Endodermal cell (in vitro differentiated cells): ENCODE data around the gene AGR2. TPM values are rescaled to one million over a fixed set of nuclear protein-coding genes. Genes with fewer than 3 reads are reported as not detected.
"Not testable (repeated sequence)": the region's sequence is repeated elsewhere in the genome, so short reads cannot be mapped to it uniquely, and the experiment has no call there.

Source experiments
- DNase-seq: peaks from one replicate; pipeline ENCODE4 v3.0.0-alpha.2; 2017
- H3K27ac ChIP-seq: 2 replicates; pipeline ENCODE4 v1.5.1; 2013; ENCODE audit warnings: mild to moderate bottlenecking, low read depth, low read length, moderate library complexity
- H3K27me3 ChIP-seq: 2 replicates; pipeline ENCODE4 v1.6.1; 2013; ENCODE audit warnings: mild to moderate bottlenecking, low read length, moderate library complexity; ENCODE audit not compliant: insufficient read depth, control insufficient read depth, poor library complexity, severe bottlenecking
- H3K36me3 ChIP-seq: 2 replicates; pipeline ENCODE4 v1.7.0; 2013; ENCODE audit warnings: mild to moderate bottlenecking, low read length, moderate library complexity; ENCODE audit not compliant: control insufficient read depth, insufficient read depth
- H3K4me1 ChIP-seq: one replicate; pipeline ENCODE4 v1.7.0; 2013; ENCODE audit warnings: low read length; ENCODE audit not compliant: control insufficient read depth, insufficient read depth
- H3K4me3 ChIP-seq: 2 replicates; pipeline ENCODE4 v1.5.1; 2013; ENCODE audit warnings: mild to moderate bottlenecking, low read length, moderate library complexity
- H3K9ac ChIP-seq: 2 replicates; pipeline ENCODE4 v1.6.1; 2013; ENCODE audit warnings: mild to moderate bottlenecking, low read length, moderate library complexity; ENCODE audit not compliant: poor library complexity, severe bottlenecking; ENCODE audit errors: extremely low read depth
- H3K9me3 ChIP-seq: 2 replicates; pipeline ENCODE4 v1.6.1; 2013; ENCODE audit warnings: mild to moderate bottlenecking, low read length, moderate library complexity; ENCODE audit not compliant: control insufficient read depth
- H3K27ac Mint-ChIP-seq: 2 replicates; pipeline ENCODE4 v1.8.0; 2020; ENCODE audit warnings: mixed read lengths
- H3K27me3 Mint-ChIP-seq: 2 replicates; pipeline ENCODE4 v1.8.0; 2021; ENCODE audit warnings: mild to moderate bottlenecking, mixed read lengths; ENCODE audit not compliant: insufficient read depth
- H3K36me3 Mint-ChIP-seq: 2 replicates; pipeline ENCODE4 v1.8.0; 2020; ENCODE audit warnings: low read depth, mixed read lengths
- H3K4me1 Mint-ChIP-seq: 2 replicates; pipeline ENCODE4 v1.8.0; 2020; ENCODE audit warnings: mixed read lengths
- H3K4me3 Mint-ChIP-seq: 2 replicates; pipeline ENCODE4 v1.8.0; 2020; ENCODE audit warnings: mild to moderate bottlenecking, moderate library complexity, mixed read lengths
- H3K9me3 Mint-ChIP-seq: 2 replicates; pipeline ENCODE4 v1.8.0; 2020; ENCODE audit warnings: mild to moderate bottlenecking, mixed read lengths
- CTCF ChIP-seq: fragments of 200-600 bp; sonication (generic); conservative IDR thresholded peaks from 2 replicates; pipeline ENCODE4 v1.5.0; 2021; ENCODE audit warnings: antibody characterized with exemption, mild to moderate bottlenecking
- WGBS, 2 experiments: methylation state at CpG; one replicate each; pipeline versions ENCODE4 v1.1.5 to v1.1.7; 2013; ENCODE audit warnings: missing lambda C conversion rate in 2 of 2, mixed read lengths in 1 of 2; ENCODE audit not compliant: insufficient coverage in 1 of 2, insufficient read length in 1 of 2; 5-methylcytosine and 5-hydroxymethylcytosine counted together
- total RNA-seq, 2 donors: library from RNA; stranded (reverse); fragmentation: NEBNext Ultra II Directional in 1 of 2; extraction: Animal tissue kit (Norgen Biotek cat#: 25700) in 1 of 2; gene quantifications; 2 replicates in 1 of 2; 3 replicates in 1 of 2; pipeline ENCODE4 v1.2.1, GENCODE V29; 2021

AGR2 gene
- total RNA-seq, 2 donors from 2014 or later = not detected

GRCh38 chr7:16773884-16774283, 30.9 kb downstream of the AGR2 start:
- H3K4me1 ChIP-seq = peaks cover 9% of the 10 kb centered on the region
- no peak overlapping the region for H3K27ac ChIP-seq
- Mint-ChIP-seq H3K27ac (no peak overlapping the region), H3K27me3 (no peaks in the 10 kb centered on the region), H3K9me3 (no peaks in the 10 kb centered on the region), H3K4me3 (no peak overlapping the region), H3K36me3 (no peaks in the 10 kb centered on the region), H3K4me1 (peaks cover 33% of the 10 kb centered on the region)
- no peaks in the 10 kb centered on the region for H3K9me3 ChIP-seq
- H3K36me3 ChIP-seq = no peaks in the 10 kb centered on the region
- no peak overlapping the region for H3K9ac ChIP-seq
- TF ChIP-seq CTCF = no peak
- no peak for DNase-seq
- no peak overlapping the region for H3K4me3 ChIP-seq
- H3K27me3 ChIP-seq = no peaks in the 10 kb centered on the region
- 88% methylated on average over 2 of the region's 2 CpGs; no CpG with 5 or more reads in 1 of the 2 experiments for WGBS, 2 experiments

DNA sequence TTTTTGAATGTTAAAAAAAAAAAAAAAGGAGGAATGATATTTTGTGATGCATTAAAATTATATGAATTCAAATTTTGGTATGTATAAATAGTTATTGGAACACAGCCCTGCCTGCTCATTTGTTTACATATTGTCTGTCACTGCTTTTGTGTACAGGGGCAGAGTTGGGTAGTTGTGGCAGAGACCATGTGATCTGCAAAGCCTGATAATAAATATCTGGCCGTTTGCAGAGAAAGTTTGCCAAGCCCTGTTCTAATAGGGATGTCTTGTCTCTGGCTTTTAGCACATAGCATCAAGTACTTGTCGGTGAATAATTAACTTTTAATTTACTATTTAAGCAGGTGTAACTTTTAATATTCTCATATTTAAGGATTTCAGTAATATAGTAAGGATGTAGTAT, 31.5 kb downstream of the AGR2 start:
- no peak overlapping the region for H3K27ac Mint-ChIP-seq
- no peaks in the 10 kb centered on the region for H3K27me3 Mint-ChIP-seq
- 89 to 100% methylated on average over 1 of the region's 2 CpGs for WGBS, 2 experiments

DNA sequence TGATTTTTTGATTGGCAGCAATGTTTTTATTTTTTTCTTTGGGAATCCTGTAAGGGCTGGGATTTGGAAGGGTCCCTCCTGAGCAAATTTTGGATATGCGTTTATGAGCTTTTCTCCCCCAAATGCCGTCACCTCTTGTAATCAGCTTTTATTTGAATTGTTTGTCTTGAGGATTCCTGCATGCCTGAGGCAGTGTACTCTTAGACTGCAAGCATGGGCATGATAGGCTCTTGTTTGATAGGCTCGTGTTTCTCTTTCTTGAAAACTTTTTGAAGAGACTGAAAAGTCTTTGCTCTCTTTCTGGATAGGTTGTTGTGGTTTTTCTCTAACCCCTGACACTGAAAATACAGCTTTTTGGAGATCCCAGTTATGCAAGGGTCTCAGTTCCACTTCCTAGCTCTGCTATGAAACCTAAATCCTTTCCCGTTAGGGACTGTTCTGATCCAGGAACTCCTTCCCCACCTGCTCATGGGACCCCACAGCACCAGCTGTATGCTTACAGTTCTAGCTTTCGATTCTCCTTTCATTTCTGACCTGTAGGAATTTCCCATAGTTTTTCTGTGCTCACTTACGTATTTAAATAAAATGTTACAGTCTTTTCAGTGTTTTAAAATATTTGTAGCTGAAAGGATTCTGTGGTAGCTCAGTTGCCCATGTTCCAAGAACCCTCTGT, 34.0 kb downstream of the AGR2 start:
- no peaks in the 10 kb centered on the region for H3K27me3 ChIP-seq
- peaks cover 2% of the 10 kb centered on the region for H3K9me3 Mint-ChIP-seq
- H3K27me3 Mint-ChIP-seq = no peaks in the 10 kb centered on the region
- peak overlapping the region; percentile 59 for H3K4me3 ChIP-seq
- H3K4me3 Mint-ChIP-seq = no peak overlapping the region
- no peak for TF ChIP-seq CTCF
- WGBS, 2 experiments = 82 to 86% methylated on average over 5 to 6 of the region's 6 CpGs
- H3K9ac ChIP-seq = peak overlapping the region; percentile 17
- H3K27ac Mint-ChIP-seq = peak overlapping the region; percentile 12
- H3K4me1 ChIP-seq = peaks cover 14% of the 10 kb centered on the region
- H3K4me1 Mint-ChIP-seq = peaks cover 32% of the 10 kb centered on the region
- no peak for DNase-seq
- no peak overlapping the region for H3K27ac ChIP-seq
- peaks cover 10% of the 10 kb centered on the region for H3K9me3 ChIP-seq
- no peaks in the 10 kb centered on the region for H3K36me3 ChIP-seq
- H3K36me3 Mint-ChIP-seq = no peaks in the 10 kb centered on the region

More for the DNA sequence above, 31.5 kb downstream of the AGR2 start:
- DNase-seq = no peak
- Mint-ChIP-seq H3K4me1 (peaks cover 30% of the 10 kb centered on the region), H3K9me3 (no peaks in the 10 kb centered on the region), H3K4me3 (no peak overlapping the region), H3K36me3 (no peaks in the 10 kb centered on the region)
- no peak overlapping the region for H3K9ac ChIP-seq
- H3K4me1 ChIP-seq = peaks cover 9% of the 10 kb centered on the region
- no peak for TF ChIP-seq CTCF
- peaks cover 6% of the 10 kb centered on the region for H3K9me3 ChIP-seq
- no peak overlapping the region for H3K4me3 ChIP-seq
- H3K27ac ChIP-seq = no peak overlapping the region
- no peaks in the 10 kb centered on the region for H3K27me3 ChIP-seq
- H3K36me3 ChIP-seq = no peaks in the 10 kb centered on the region

GRCh38 chr7:16769994-16770393, 34.8 kb downstream of the AGR2 start:
- not testable (repeated sequence) for H3K36me3 Mint-ChIP-seq, H3K27me3 ChIP-seq, DNase-seq, H3K4me3 Mint-ChIP-seq, H3K27ac ChIP-seq, H3K36me3 ChIP-seq, H3K9me3 Mint-ChIP-seq, H3K9ac ChIP-seq, H3K27ac Mint-ChIP-seq, H3K4me3 ChIP-seq, H3K27me3 Mint-ChIP-seq, H3K9me3 ChIP-seq
- H3K4me1 Mint-ChIP-seq = peaks cover 28% of the 10 kb centered on the region
- peaks cover 14% of the 10 kb centered on the region for H3K4me1 ChIP-seq
- WGBS, 2 experiments = 92 to 96% methylated on average over 2 to 3 of the region's 3 CpGs
